HepG2 (cell line): Measurements from ENCODE around the gene IGHMBP2.

ENCODE experiments used
- CREB3 ChIP-seq: sonication (generic); formaldehyde crosslinking; IDR thresholded peaks from 2 replicates; pipeline ENCODE4 v1.5.0; 2020; ENCODE audit warnings: missing genetic modification reagents
- CTCF ChIP-seq: sonication (generic); formaldehyde crosslinking; IDR thresholded peaks from 2 replicates; pipeline ENCODE4 v1.5.0; 2020; ENCODE audit warnings: mild to moderate bottlenecking, missing genetic modification reagents, moderate library complexity
- ESRRA ChIP-seq: sonication (generic); formaldehyde crosslinking; IDR thresholded peaks from 2 replicates; pipeline ENCODE4 v1.5.1; 2020; ENCODE audit warnings: mild to moderate bottlenecking, low read depth, missing genetic modification reagents
- GTF2F1 ChIP-seq: fragments of 150-350 bp; IDR thresholded peaks from 2 replicates; pipeline ENCODE4 v1.6.1; 2014; ENCODE audit warnings: low read length
- HOMEZ ChIP-seq: IDR thresholded peaks from 2 replicates; pipeline ENCODE4 v1.6.1; 2016; ENCODE audit warnings: low read depth
- KDM5A ChIP-seq: fragments of 200-600 bp; sonication (generic); IDR thresholded peaks from 2 replicates; pipeline ENCODE4 v1.7.0; 2018; ENCODE audit warnings: antibody characterized with exemption, mild to moderate bottlenecking, low read length, borderline replicate concordance
- KLF9 ChIP-seq: IDR thresholded peaks from 2 replicates; pipeline ENCODE4 v1.6.1; 2016; ENCODE audit warnings: low read depth
- SP2 ChIP-seq: sonication (generic); formaldehyde crosslinking; IDR thresholded peaks from 2 replicates; pipeline ENCODE4 v1.5.1; 2020; ENCODE audit warnings: mild to moderate bottlenecking, missing genetic modification reagents
- TAF1 ChIP-seq: sonication (generic); formaldehyde crosslinking; IDR thresholded peaks from 2 replicates; pipeline ENCODE4 v1.4.0; 2020; ENCODE audit warnings: missing genetic modification reagents
- ZNF558 ChIP-seq: sonication (generic); formaldehyde crosslinking; IDR thresholded peaks from 2 replicates; pipeline ENCODE4 v1.9.0; 2022; ENCODE audit warnings: mild to moderate bottlenecking, missing genetic modification reagents, borderline replicate concordance
- ZNF563 ChIP-seq: sonication (generic); formaldehyde crosslinking; IDR thresholded peaks from 2 replicates; pipeline ENCODE4 v1.8.0; 2022; ENCODE audit warnings: mild to moderate bottlenecking, moderate library complexity, missing genetic modification reagents
- TF ChIP-seq, protein P1 (sequence below): sonication (generic); formaldehyde crosslinking; IDR thresholded peaks from 2 replicates; pipeline ENCODE4 v1.5.0; 2020; ENCODE audit warnings: mild to moderate bottlenecking, missing genetic modification reagents

- TF ChIP-seq GTF2F1 (no peak), SP2 (CRISPR knock-in tag) (no peak), ZNF558 (no peak), KLF9 (CRISPR knock-in tag) (no peak), HOMEZ (CRISPR knock-in tag) (no peak), KDM5A (no peak), ESRRA (CRISPR knock-in tag) (no peak), CTCF (CRISPR knock-in tag) (peak; percentile 42), TAF1 (CRISPR knock-in tag) (no peak), CREB3 (CRISPR knock-in tag) (no peak), ZNF563 (CRISPR knock-in tag) (no peak)
- TF ChIP-seq, protein P1, sequence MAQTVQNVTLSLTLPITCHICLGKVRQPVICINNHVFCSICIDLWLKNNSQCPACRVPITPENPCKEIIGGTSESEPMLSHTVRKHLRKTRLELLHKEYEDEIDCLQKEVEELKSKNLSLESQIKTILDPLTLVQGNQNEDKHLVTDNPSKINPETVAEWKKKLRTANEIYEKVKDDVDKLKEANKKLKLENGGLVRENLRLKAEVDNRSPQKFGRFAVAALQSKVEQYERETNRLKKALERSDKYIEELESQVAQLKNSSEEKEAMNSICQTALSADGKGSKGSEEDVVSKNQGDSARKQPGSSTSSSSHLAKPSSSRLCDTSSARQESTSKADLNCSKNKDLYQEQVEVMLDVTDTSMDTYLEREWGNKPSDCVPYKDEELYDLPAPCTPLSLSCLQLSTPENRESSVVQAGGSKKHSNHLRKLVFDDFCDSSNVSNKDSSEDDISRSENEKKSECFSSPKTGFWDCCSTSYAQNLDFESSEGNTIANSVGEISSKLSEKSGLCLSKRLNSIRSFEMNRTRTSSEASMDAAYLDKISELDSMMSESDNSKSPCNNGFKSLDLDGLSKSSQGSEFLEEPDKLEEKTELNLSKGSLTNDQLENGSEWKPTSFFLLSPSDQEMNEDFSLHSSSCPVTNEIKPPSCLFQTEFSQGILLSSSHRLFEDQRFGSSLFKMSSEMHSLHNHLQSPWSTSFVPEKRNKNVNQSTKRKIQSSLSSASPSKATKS (CRISPR knock-in tag), result no peak
These were observed 59.0 kb downstream of the IGHMBP2 start for GRCh38 chr11:68962527-68963250.
